Measurements from ENCODE around the gene TNMD.
A peak's percentile ranks its signal among the peaks of the same experiment; 100 is the strongest.
"Not testable (repeated sequence)": the region's sequence is repeated elsewhere in the genome, so short reads cannot be mapped to it uniquely, and the experiment has no call there.

TNMD gene
- 0 reads per million in 2 experiments for total RNA-seq

GRCh38 chrX:100584611-100585010 is at the start of gene TNMD:
TSS of gene TNMD (plus strand) at chrX:100584936. CDS start at chrX:100585019, 83 bp downstream.
- DNase-seq (ENCODE audit: low read depth), result no peak

- not testable (repeated sequence) for DNase-seq (ENCODE audit: low read depth)
These were observed 19.2 kb upstream of the TNMD start for GRCh38 chrX:100565534-100565933.

- no peak for DNase-seq (ENCODE audit: low read depth)
These were observed 2.0 kb downstream of the TNMD start for GRCh38 chrX:100586747-100587146.

GRCh38 chrX:100587861-100588260 is 3.1 kb downstream of the TNMD start:
- DNase-seq (ENCODE audit: low read depth), result no peak

- DNase-seq (ENCODE audit: low read depth), result no peak
These were observed 6.7 kb downstream of the TNMD start for GRCh38 chrX:100591256-100592051.

- DNase-seq (ENCODE audit: low read depth), result no peak
These were observed 8.4 kb downstream of the TNMD start for GRCh38 chrX:100593126-100593525.

- no peak for DNase-seq (ENCODE audit: low read depth)
These were observed 8.8 kb downstream of the TNMD start for GRCh38 chrX:100593581-100593980.

GRCh38 chrX:100596601-100597000 is 11.9 kb downstream of the TNMD start:
- DNase-seq (ENCODE audit: low read depth), result no peak

GRCh38 chrX:100599456-100599855 is 14.7 kb downstream of the TNMD start:
- no peak for DNase-seq (ENCODE audit: low read depth)

GRCh38 chrX:100600340-100600739 is 15.6 kb downstream of the TNMD start:
- no peak for DNase-seq (ENCODE audit: low read depth)

- DNase-seq (ENCODE audit: low read depth), result no peak
These were observed 16.0 kb downstream of the TNMD start for GRCh38 chrX:100600758-100601157.

- no peak for DNase-seq (ENCODE audit: low read depth)
These were observed 22.0 kb downstream of the TNMD start for GRCh38 chrX:100606753-100607152.

GRCh38 chrX:100609591-100609990 is 24.9 kb downstream of the TNMD start:
- DNase-seq (ENCODE audit: low read depth), result no peak

- DNase-seq (ENCODE audit: low read depth), result no peak
These were observed 27.2 kb downstream of the TNMD start for GRCh38 chrX:100611951-100612350.

GRCh38 chrX:100615005-100615404 is 30.3 kb downstream of the TNMD start:
- no peak for DNase-seq (ENCODE audit: low read depth)

GRCh38 chrX:100623001-100623400 is 38.3 kb downstream of the TNMD start:
- no peak for DNase-seq (ENCODE audit: low read depth)

GRCh38 chrX:100625985-100626491 is 41.3 kb downstream of the TNMD start:
- no peak for DNase-seq (ENCODE audit: low read depth)

- no peak for DNase-seq (ENCODE audit: low read depth)
These were observed 50.3 kb downstream of the TNMD start for GRCh38 chrX:100635040-100635439.

GRCh38 chrX:100635989-100636320 is 51.2 kb downstream of the TNMD start:
- DNase-seq (ENCODE audit: low read depth), result no peak

GRCh38 chrX:100636321-100636991 is 51.7 kb downstream of the TNMD start, which contains the start of gene TSPAN6:
TSS of gene TSPAN6 (minus strand) at chrX:100636806. CDS start at chrX:100636694, 112 bp downstream.
- peak; percentile 68 for DNase-seq (ENCODE audit: low read depth)

- DNase-seq (ENCODE audit: low read depth), result no peak
These were observed 57.6 kb downstream of the TNMD start for GRCh38 chrX:100642290-100642689.

- DNase-seq (ENCODE audit: low read depth), result no peak
These were observed 58.5 kb downstream of the TNMD start for GRCh38 chrX:100643212-100643611.
